DMS 273 (cell line): Measurements from ENCODE around the gene CCHCR1.
A peak's percentile ranks its signal among the peaks of the same experiment; 100 is the strongest.
"Not testable (repeated sequence)": the region's sequence is repeated elsewhere in the genome, so short reads cannot be mapped to it uniquely, and the experiment has no call there.

Experiments
- DNase-seq: peaks from one replicate; lab custom pipeline; 2025; ENCODE audit not compliant: unreplicated experiment; lab: John Stamatoyannopoulos, UW

CCHCR1 gene

GRCh38 chr6:31157513-31158139 is at the start of gene CCHCR1:
Gene CCHCR1 (minus strand): TSS chr6:31157802. CDS start chr6:31157600, 202 bp downstream.
- DNase-seq = no peak

GRCh38 chr6:31205638-31206037 is 48.0 kb upstream of the CCHCR1 start:
- no peak for DNase-seq

- no peak for DNase-seq
These were observed 47.1 kb upstream of the CCHCR1 start for GRCh38 chr6:31204751-31205145.

GRCh38 chr6:31203345-31203979 is 45.9 kb upstream of the CCHCR1 start:
- DNase-seq = peak; percentile 40

GRCh38 chr6:31202259-31203166 is 44.9 kb upstream of the CCHCR1 start:
- DNase-seq = no peak

GRCh38 chr6:31199105-31199452 is 41.5 kb upstream of the CCHCR1 start:
- not testable (repeated sequence) for DNase-seq

- DNase-seq = peak; percentile 90
These were observed 40.1 kb upstream of the CCHCR1 start for GRCh38 chr6:31197559-31198305.

GRCh38 chr6:31196251-31197022 is 38.8 kb upstream of the CCHCR1 start:
- not testable (repeated sequence) for DNase-seq

- not testable (repeated sequence) for DNase-seq
These were observed 37.8 kb upstream of the CCHCR1 start for GRCh38 chr6:31195308-31195979.

GRCh38 chr6:31194061-31194834 is 36.6 kb upstream of the CCHCR1 start:
- no peak for DNase-seq

GRCh38 chr6:31193206-31193605 is 35.6 kb upstream of the CCHCR1 start:
- DNase-seq = no peak

GRCh38 chr6:31192431-31193105 is 35.0 kb upstream of the CCHCR1 start:
- peak; percentile 86 for DNase-seq

GRCh38 chr6:31190488-31190887 is 32.9 kb upstream of the CCHCR1 start:
- no peak for DNase-seq

GRCh38 chr6:31189223-31189622 is 31.6 kb upstream of the CCHCR1 start:
- DNase-seq = not testable (repeated sequence)

- DNase-seq = no peak
These were observed 30.2 kb upstream of the CCHCR1 start for GRCh38 chr6:31187780-31188194.

GRCh38 chr6:31186052-31186734 is 28.6 kb upstream of the CCHCR1 start:
- DNase-seq = no peak

GRCh38 chr6:31185695-31186051 is 28.1 kb upstream of the CCHCR1 start:
- not testable (repeated sequence) for DNase-seq

GRCh38 chr6:31183859-31184258 is 26.3 kb upstream of the CCHCR1 start:
- DNase-seq = not testable (repeated sequence)
